ENCODE measurements around the gene RAB6A.
"Not testable (repeated sequence)": the region's sequence is repeated elsewhere in the genome, so short reads cannot be mapped to it uniquely, and the experiment has no call there.

Gene RAB6A

GRCh38 chr11:73766763-73767162 is 5.9 kb upstream of the RAB6A start:
- DNase-seq (ENCODE audit: low read depth in 2 of 3, low spot score in 1 of 3): no peak

DNA sequence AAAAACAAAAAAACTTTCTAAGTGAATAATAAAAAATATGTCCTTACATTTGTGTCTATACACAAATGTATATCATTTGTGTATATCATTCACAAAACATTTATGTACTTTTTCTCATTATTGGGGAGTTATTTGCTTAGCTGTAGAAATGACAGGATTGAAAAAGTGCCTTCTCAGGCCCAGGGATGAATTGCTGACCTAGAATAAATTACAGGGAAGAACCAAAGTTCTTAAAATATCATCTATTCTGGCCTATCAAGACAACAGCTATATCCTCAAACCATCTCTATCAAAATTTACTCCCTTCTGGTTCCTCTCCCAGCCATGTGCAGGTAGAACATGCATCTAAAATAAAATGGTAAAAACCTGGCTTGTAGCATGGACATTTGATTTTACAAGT is 1.9 kb upstream of the RAB6A start:
- no peak for DNase-seq (ENCODE audit: low read depth in 2 of 3, low spot score in 1 of 3)

- no peak for DNase-seq (ENCODE audit: low read depth in 2 of 3, low spot score in 1 of 3)
Measured at GRCh38 chr11:73761403-73761945, 600 bp upstream of the RAB6A start.

GRCh38 chr11:73760135-73760678 is 667 bp downstream of the RAB6A start:
- no peak for DNase-seq (ENCODE audit: low read depth in 2 of 3, low spot score in 1 of 3)

DNA sequence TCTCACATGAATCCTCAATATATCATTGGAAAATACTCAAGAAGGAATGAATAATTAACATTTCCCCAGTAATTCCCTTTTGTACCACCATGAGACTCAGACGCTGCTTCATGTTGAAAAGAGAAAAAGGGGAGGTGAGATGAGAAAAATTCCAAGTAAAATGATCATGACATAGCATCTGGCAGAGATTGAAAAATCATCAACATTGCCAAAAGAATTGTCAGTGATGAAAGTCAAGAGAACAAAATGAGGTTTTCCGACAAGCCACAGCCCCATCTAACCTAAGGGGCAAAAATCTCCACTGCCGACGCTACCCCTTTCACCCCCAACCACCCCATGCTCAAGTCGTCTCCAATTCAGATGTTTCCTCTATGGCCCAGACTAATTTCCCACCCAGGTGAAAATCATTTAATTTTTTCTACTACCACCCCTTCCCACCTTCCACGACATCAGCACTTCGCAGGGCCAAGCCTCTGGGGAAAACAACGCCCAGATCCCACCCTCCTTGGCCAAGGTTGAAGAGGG is 1.2 kb downstream of the RAB6A start:
- DNase-seq (ENCODE audit: low read depth in 2 of 3, low spot score in 1 of 3): no peak

DNA sequence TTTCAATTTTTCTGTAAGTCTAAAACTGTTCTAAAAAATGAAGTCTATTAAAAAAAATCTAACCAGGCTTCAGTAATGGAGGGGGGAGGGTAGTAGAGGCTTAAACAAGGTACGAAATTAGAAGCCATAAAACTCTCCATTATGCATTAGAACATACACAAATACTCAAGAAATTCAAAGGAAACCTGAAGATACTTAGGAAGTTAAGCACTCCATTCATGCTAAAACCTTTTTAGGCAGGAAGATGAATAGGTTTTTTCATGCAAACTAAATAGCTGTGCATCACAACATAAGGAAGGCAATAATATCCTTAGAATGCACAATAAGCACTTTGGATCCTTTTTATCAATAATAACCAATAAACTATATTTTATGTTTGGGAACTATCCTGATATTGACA is 2.4 kb downstream of the RAB6A start:
- no peak for DNase-seq (ENCODE audit: low read depth in 2 of 3, low spot score in 1 of 3)

- DNase-seq (ENCODE audit: low read depth in 2 of 3, low spot score in 1 of 3): no peak
Measured at GRCh38 chr11:73757598-73757997, 3.3 kb downstream of the RAB6A start.

GRCh38 chr11:73755670-73756069 is 5.2 kb downstream of the RAB6A start:
- DNase-seq (ENCODE audit: low read depth in 2 of 3, low spot score in 1 of 3): no peak

GRCh38 chr11:73753938-73754337 is 6.9 kb downstream of the RAB6A start:
- DNase-seq (ENCODE audit: low read depth in 2 of 3, low spot score in 1 of 3): no peak

- no peak for DNase-seq (ENCODE audit: low read depth in 2 of 3, low spot score in 1 of 3)
Measured at GRCh38 chr11:73752903-73753302, 8.0 kb downstream of the RAB6A start.

- no peak for DNase-seq (ENCODE audit: low read depth in 2 of 3, low spot score in 1 of 3)
Measured at GRCh38 chr11:73752216-73752867, 8.5 kb downstream of the RAB6A start.

- DNase-seq (ENCODE audit: low read depth in 2 of 3, low spot score in 1 of 3): not testable (repeated sequence)
Measured at GRCh38 chr11:73750862-73751261, 10.0 kb downstream of the RAB6A start.

DNA sequence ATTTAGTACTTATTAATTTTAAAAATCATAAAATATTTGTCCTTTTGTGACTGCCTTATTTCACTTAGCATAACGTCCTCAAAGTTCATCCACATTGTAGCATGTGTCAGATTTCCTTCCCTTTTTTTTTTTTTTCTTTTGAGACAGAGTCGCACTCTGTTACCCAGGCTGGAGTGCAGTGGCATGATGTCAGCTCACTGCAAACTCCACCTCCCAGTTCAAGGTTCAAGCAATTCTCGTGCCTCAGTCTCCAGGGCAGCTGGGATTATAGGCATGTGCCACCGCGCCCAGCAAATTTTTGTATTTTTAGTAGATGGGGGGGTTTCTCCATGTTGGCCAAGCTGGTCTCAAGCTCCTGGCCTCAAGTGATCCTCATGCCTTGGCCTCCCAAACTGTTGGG is 10.6 kb downstream of the RAB6A start:
- no peak for DNase-seq (ENCODE audit: low read depth in 2 of 3, low spot score in 1 of 3)

DNA sequence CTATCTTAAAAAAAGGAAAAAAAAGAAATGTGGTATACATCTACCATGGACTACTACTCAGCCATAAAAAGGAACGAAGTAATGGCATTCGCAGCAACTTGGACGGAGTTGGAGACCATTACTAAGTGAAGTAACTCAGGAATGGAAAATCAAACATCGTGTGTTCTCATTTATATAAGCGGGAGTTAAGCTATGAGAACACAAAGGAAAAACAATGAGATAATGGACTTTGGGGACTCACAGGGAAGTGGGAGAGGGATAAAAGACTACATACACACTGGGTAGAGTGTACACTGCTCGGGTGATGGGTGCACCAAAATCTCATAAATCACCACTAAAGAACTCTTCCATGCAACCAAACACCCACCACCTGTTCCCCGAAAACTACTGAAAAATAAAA is 11.8 kb downstream of the RAB6A start:
- no peak for DNase-seq (ENCODE audit: low read depth in 2 of 3, low spot score in 1 of 3)

- DNase-seq (ENCODE audit: low read depth in 2 of 3, low spot score in 1 of 3): no peak
Measured at GRCh38 chr11:73748300-73748699, 12.6 kb downstream of the RAB6A start.

GRCh38 chr11:73747762-73748161 is 13.1 kb downstream of the RAB6A start:
- DNase-seq (ENCODE audit: low read depth in 2 of 3, low spot score in 1 of 3): no peak

GRCh38 chr11:73746701-73747100 is 14.2 kb downstream of the RAB6A start:
- no peak for DNase-seq (ENCODE audit: low read depth in 2 of 3, low spot score in 1 of 3)

DNA sequence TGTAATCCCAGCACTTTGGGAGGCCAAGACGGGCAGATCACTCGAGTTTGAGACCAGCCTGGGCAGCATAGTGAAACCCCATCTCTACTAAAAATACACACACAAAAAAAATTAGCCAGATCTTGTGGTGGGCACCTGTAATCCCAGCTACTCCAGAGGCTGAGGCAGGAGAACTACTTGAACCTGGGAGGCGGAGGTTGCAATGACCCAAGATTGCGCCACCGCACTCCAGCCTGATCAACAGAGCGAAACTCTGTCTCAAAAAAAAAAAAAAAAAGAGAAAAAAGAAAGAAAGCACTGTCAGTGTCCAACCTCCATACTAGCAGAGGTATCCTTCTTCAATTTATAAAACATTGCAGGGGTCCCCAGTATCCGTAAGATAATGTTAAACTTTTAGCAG is 17.8 kb downstream of the RAB6A start:
- DNase-seq (ENCODE audit: low read depth in 2 of 3, low spot score in 1 of 3): no peak

- not testable (repeated sequence) for DNase-seq (ENCODE audit: low read depth in 2 of 3, low spot score in 1 of 3)
Measured at GRCh38 chr11:73735959-73736358, 24.9 kb downstream of the RAB6A start.

DNA sequence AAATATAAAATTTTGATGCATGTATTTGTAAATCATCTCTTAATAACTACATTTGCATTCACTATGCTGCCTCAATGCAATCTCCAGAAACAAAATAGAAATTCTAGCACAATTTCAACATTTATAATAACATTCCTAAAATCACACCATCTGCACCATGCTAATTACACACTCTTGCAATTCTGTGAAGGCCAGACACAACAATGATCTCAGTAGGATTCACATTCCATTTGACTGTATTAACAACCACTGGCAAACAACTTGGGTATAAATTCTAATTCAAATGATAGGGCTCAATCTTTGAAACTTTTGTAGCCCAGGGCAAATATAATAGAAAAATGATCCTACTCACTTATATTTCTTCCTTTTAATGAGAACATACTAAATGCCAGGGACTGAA is 25.9 kb downstream of the RAB6A start:
- no peak for DNase-seq (ENCODE audit: low read depth in 2 of 3, low spot score in 1 of 3)

DNA sequence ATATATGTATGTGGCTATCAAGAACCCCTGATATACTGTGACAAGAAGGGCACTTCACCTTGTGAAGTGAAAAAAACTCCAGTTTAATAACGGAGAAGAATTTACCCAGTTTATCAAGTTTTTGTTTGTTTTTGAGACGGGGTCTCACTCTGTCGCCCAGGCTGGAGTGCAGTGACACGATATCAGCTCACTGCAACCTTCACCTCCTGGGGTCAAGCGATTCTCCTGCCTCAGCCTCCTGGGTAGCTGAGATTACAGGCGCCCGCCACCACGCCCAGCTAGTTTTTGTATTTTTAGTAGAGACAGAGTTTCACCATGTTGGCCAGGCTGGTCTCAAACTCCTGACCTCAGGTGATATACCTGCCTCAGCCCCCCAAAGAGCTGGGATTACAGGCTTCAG is 26.9 kb downstream of the RAB6A start:
- not testable (repeated sequence) for DNase-seq (ENCODE audit: low read depth in 2 of 3, low spot score in 1 of 3)

GRCh38 chr11:73732936-73733335 is 27.9 kb downstream of the RAB6A start:
- DNase-seq (ENCODE audit: low read depth in 2 of 3, low spot score in 1 of 3): not testable (repeated sequence)
